ENCODE measurements around the gene FTSJ3. TPM values are rescaled to one million over a fixed set of nuclear protein-coding genes. Genes with fewer than 3 reads are reported as not detected.
"Not testable (repeated sequence)": the region's sequence is repeated elsewhere in the genome, so short reads cannot be mapped to it uniquely, and the experiment has no call there.

Gene FTSJ3, protein sequence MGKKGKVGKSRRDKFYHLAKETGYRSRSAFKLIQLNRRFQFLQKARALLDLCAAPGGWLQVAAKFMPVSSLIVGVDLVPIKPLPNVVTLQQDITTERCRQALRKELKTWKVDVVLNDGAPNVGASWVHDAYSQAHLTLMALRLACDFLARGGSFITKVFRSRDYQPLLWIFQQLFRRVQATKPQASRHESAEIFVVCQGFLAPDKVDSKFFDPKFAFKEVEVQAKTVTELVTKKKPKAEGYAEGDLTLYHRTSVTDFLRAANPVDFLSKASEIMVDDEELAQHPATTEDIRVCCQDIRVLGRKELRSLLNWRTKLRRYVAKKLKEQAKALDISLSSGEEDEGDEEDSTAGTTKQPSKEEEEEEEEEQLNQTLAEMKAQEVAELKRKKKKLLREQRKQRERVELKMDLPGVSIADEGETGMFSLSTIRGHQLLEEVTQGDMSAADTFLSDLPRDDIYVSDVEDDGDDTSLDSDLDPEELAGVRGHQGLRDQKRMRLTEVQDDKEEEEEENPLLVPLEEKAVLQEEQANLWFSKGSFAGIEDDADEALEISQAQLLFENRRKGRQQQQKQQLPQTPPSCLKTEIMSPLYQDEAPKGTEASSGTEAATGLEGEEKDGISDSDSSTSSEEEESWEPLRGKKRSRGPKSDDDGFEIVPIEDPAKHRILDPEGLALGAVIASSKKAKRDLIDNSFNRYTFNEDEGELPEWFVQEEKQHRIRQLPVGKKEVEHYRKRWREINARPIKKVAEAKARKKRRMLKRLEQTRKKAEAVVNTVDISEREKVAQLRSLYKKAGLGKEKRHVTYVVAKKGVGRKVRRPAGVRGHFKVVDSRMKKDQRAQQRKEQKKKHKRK
- total RNA-seq: 29.8 TPM
- long read RNA-seq, transcript FTSJ3-201 (21 exons, 3,559 nt): major isoform, 65 of 114 reads
- long read RNA-seq, partial matches to known transcripts: 45 of 114 reads
- long read RNA-seq, other reads (novel, unspliced or antisense): 4 of 114 reads

DNA sequence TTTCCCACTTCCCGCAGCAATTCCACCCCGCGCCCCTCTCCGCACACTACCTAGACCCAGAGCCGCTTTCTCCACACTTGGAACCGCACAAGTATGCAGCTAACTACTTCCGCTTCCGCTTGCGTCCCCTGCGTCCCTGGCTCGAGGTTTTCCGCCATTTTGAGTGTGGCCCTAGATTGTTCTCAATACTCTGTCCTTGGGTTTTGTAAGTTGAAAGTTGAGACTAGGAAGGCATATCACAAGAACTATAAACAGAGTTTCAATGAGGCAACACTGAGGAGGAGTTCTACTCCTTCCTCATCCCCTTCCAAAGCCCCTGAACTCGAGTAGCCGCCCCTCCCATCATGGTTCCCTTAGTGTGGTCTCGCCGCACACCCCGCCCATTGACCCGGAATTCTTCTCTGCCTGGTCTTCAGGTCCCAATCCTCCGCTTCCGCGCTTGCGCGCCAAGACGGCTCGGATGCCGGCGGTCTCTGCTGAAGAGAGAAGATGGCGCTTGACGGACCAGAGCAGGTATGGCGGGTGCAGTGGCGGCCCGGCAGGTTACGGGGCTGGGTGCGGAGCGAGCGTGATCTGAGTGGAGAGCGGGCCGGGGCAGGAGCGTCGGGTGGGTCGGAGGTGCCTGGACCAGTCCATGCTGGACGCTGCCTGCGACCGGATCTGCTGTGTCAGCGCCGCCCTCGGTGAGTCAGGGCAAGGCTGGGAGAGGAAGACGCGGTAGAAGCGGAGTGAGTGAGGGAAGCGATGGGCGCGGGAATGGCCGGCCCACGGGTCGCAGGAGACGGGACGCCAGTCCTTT lies at the start of gene FTSJ3, which contains the start of gene PSMC5:
FTSJ3 (minus strand) TSS at position 662 of the 799 bp plus-strand sequence. CDS start 761 bp downstream, outside the sequence.
PSMC5 (plus strand) TSS at position 430 of the 799 bp plus-strand sequence; CDS start at position 490, 60 bp downstream.
- DNase-seq (peak; percentile 97), ATAC-seq (ENCODE audit: poor library complexity) (peak; percentile 95)
- intact Hi-C loops (cut with DNase I): no loop called here

DNA sequence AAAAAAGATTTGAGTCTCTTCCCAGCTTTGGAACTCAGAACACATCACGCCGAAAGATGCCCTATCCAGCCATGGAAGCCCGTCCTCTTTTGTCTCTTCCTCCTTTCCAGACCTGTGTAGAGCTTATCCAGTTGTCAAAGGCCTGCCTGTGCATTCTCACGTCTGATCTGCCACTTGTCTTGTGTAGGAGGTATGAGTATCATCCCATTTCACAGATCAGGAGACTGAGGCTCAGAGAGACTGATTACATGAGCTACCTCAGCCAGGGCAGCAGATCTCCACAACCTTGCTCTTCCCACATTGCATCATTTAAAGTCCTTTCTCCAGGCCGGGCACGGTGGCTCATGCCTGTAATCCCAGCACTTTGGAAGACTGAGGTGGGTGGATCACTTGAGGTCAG lies 47.2 kb upstream of the FTSJ3 start:
- ATAC-seq (ENCODE audit: poor library complexity); DNase-seq; intact Hi-C loops (cut with DNase I): not testable (repeated sequence)

DNA sequence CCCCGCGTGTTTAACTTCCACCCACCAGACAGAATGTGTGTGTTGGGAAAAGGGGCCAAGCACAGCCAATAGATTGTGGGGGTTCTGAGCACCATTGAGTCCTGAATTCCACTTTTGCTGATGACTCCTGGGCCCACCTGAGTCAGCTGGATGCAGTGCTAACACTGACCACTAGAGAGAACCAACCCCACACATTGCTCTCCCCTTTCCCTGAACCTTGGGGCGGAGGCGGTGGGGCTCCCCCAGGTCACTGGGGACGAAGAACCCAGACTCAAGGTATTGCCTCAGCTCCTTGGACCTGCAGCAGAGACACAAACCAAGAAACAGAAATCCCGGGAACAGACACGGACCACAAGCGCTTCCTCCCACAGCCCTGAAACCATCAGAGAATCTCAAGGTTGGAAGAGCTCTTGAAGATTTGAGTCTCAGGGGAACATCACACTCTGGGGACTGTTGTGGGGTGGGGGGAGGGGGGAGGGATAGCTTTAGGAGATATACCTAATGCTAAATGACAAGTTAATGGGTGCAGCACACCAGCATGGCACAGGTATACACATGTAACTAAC lies 46.7 kb upstream of the FTSJ3 start:
- ATAC-seq (ENCODE audit: poor library complexity); DNase-seq; intact Hi-C loops (cut with DNase I): not testable (repeated sequence)

DNA sequence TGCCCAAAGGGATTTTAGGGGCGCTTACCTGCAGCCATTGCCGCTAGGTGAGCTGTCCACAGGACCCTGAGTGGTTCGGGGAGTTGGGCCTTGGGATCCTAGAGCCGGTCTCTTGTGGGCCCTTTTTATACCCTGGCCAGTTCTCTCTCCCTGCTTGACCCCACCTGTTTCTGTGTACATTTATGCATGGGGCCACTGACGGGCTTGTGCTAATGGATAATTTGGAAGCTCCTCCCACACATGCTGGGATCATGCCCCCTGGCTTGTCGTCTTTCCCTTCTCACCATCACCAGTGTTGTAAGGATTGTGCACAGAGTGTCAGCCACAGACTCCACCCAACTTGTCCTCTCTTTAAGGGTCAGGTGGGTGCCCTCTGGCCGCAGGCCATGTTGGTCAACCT lies 46.1 kb upstream of the FTSJ3 start, which contains the start of gene CSH2:
CSH2 (minus strand) TSS at position 101 of the 400 bp plus-strand sequence; CDS start at position 38, 63 bp downstream.
- ATAC-seq (ENCODE audit: poor library complexity); intact Hi-C loops (cut with DNase I); DNase-seq: not testable (repeated sequence)

DNA sequence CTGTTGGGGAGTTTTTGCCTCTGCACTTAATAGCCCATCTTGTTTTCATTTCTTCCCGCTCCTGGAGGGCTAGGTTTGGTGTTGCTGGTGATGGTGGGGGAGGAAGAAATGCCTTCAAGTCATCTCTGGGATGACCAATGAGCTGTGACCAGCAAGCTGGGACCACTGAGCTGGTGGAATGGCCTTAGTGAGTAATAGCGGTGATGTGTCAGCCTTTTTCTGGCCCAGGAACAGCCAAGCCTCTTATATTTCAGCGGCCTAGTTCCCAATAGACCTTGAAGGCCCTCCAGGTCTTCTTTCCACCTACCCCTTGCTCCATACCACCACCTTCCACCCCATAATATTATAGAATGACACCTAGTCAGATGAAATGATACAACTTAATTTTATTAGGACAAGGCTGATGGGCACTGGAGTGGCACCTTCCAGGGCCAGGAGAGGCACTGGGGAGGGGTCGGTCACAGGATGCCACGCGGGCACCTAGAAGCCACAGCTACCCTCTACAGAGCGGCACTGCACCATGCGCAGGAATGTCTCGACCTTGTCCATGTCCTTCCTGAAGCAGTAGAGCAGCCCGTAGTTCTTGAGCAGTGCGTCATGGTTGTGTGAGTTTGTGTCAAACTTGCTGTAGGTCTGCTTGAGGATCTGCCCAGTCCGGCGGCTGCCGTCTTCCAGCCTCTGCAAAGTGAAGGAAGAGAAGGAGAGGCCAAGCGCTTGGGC lies 44.3 kb upstream of the FTSJ3 start:
- ATAC-seq (ENCODE audit: poor library complexity); intact Hi-C loops (cut with DNase I); DNase-seq: not testable (repeated sequence)

DNA sequence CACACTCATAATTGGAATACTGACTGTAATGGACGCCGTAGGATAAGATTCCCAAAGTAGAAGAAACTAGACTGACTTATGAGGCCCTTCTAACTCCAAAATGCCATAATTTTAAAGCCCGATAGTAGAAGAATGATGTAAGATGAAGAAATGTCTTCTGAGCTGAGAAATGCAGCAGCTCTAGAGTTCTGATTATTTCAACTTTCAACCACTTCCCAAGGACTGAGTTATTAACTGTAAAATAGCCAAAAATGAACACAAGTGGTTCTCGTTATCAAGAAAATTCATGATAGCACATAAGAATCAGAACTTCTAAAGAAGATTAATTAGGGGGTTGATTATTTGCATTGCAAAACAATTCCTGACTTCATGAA lies 42.8 kb upstream of the FTSJ3 start:
- ATAC-seq (ENCODE audit: poor library complexity); intact Hi-C loops (cut with DNase I): not testable (repeated sequence)

DNA sequence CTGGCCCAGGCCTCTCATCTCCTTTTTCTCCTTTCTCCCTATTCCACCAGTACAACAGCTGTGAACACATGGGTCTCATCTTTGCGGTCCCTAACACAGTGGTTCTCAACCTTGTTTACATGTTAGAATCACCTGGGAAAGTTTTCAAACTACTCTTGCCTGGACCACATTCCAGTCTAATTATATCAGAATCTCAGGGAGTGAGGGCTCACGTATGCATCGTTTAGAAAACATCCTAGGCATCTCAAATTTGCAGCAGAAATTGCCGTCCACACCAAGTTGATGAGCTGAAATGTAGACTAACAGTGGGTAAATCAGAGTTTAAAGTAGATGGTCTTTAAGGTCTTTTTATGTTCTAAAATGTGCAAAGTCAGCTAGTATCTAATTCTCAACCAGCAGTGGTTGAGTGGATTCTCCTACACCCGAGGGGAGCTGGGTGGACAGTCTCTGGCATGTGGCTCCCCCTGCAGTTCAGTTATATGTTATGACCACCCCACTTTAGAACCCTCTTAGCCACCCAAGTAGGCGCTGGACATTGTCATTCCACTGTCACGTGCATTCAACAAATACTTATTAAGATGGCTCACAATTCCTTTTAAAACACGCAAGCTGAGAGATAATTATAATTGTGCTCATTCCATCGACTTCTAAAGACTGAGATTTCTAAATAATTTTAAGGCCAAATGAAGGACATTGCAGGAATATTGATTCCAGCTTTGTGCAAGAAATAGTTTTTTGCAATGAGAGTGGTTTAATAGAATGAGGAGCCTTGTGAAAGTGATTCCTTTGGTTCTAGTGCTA lies 42.2 kb upstream of the FTSJ3 start:
- intact Hi-C loops (cut with DNase I); ATAC-seq (ENCODE audit: poor library complexity); DNase-seq: not testable (repeated sequence)

More for the DNA sequence above, 42.8 kb upstream of the FTSJ3 start:
- DNase-seq: not testable (repeated sequence)

DNA sequence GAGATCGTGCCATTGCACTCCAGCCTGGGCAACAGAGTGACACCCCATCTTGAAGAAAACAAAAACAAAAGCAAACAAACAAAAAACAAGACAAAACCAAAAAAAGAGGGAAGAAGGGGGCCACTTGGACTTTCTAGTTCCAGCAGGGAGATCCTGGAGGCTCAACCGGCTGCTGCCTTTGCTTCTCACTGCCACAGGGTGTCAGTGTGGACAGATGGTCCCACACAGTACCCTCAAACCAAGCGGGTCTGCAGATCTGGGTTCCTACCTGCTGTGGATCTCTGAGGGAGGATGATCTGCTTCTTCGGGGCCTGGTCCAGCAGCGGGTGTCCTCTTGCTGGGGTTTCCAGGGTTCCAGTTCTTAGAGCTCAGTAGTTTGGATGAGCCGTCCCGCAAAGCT lies 39.2 kb upstream of the FTSJ3 start:
- ATAC-seq (ENCODE audit: poor library complexity); intact Hi-C loops (cut with DNase I): not testable (repeated sequence)

DNA sequence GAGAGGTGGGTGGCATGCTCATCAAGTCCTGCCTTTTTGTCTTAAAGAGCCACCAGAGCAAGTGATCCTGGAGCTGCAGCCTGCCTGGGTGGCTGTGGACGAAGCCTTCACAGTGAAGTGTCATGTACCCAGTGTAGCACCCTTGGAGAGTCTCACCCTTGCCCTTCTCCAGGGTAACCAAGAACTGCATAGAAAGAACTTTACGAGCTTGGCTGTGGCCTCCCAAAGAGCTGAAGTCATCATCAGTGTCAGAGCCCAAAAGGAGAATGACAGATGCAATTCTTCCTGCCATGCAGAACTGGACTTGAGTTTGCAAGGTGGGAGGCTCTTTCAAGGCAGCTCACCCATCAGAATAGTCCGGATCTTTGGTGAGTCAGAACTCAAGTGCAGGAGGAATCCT lies 31.8 kb upstream of the FTSJ3 start:
- ATAC-seq (ENCODE audit: poor library complexity) (no peak), DNase-seq (no peak)

More for the DNA sequence above, 39.2 kb upstream of the FTSJ3 start:
- DNase-seq: not testable (repeated sequence)

DNA sequence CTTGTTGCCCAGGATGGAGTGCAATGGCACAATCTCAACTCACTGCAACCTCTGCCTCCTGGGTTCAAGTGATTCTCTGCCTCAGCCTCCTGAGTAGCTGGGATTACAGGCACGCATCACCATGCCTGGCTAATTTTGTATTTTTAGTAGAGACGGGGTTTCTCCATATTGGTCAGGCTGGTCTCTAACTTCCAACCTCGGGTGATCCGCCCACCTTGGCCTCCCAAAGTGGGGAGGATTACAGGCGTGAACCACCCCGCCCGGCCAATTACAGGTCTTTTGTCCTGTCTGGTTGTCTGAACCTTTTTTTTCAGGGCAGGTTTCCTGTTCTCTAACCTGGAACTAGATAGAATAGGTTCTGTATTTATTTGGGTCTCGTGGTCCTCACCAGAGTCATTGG lies 29.0 kb upstream of the FTSJ3 start:
- intact Hi-C loops (cut with DNase I); ATAC-seq (ENCODE audit: poor library complexity): not testable (repeated sequence)

More for the DNA sequence above, 31.8 kb upstream of the FTSJ3 start:
- intact Hi-C loops (cut with DNase I): no loop called here

DNA sequence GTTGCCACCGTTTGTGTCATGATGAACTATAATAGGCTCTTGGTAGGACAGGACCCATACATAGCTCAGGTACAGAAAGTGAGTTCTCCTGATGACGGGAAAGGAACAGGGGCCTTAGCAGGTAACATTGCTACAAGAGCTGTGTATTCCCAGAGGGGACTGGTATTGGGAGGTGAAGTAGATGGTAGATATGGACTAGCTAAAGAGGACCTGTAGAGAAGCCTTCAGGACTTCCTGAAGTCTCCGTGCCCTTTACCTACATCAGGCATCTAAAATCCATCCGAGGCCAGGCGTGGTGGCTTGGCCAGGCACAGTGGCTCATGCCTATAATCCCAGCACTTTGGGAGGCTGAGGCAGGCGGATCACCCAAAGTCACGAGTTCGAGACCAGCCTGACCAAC lies 27.7 kb upstream of the FTSJ3 start:
- intact Hi-C loops (cut with DNase I): no loop called here
- DNase-seq (no peak), ATAC-seq (ENCODE audit: poor library complexity) (no peak)

More for the DNA sequence above, 29.0 kb upstream of the FTSJ3 start:
- not testable (repeated sequence) for DNase-seq

DNA sequence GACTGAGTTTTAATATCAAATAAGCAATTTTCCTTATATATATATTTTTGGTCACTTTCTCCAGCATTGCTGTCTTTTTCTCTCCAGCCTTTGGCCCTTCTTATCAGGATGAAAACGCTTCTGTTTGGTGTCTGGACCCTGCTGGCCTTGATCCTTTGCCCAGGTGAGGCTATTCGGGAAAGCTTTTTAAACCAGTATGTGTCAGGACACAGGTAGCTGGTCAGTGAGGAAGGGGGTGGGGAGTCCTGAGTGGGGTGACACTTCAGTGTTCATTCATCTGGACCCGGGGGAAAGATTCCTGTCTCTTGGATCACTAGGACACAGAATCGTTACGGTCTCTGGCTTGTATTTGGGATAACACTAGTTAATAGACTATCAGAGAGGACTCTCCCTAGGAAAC lies 27.2 kb upstream of the FTSJ3 start:
- ATAC-seq (ENCODE audit: poor library complexity) (no peak), DNase-seq (no peak)
- intact Hi-C loops (cut with DNase I): no loop called here

DNA sequence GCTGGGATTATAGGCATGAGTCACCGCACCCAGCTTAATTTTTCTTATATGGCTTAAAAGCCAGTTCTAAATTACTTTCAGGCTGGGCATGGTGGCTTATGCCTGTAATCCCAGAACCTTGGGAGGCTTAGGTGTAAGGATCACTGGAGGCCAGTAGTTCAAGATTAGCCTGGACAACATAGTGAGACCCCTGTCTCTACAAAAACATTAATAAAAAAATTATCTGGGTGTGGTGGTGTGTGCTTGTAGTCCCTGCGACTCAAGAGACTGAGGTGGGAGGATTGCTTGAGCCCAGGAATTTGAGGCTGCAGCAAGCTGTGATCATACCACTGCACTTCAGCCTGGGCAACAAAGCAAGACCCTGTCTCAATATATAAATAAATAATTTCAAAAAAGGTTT lies 25.8 kb upstream of the FTSJ3 start:
- intact Hi-C loops (cut with DNase I): no loop called here
- no peak for DNase-seq
- ATAC-seq (ENCODE audit: poor library complexity): no peak

DNA sequence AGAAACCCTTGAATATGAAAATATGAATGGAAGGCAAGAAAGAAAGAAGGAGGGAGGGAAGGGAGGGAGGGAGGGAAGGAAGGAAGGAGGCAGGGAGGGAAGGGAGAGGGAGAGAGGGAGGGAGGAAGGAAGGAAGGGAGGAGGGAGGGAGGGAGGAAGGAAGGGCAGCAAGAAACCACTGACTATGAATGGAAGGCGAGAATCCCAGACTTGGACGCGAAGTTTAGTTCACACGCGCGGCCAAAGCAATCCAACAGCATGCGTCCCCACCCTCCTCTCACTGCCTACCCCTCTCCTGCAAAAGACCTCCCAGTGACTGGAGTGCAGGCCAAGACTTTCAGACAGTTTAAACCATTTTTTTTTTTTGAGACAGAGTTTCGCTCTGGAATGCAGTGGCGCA lies 22.9 kb upstream of the FTSJ3 start:
- DNase-seq (no peak), ATAC-seq (ENCODE audit: poor library complexity) (no peak)
- intact Hi-C loops (cut with DNase I): no loop called here

DNA sequence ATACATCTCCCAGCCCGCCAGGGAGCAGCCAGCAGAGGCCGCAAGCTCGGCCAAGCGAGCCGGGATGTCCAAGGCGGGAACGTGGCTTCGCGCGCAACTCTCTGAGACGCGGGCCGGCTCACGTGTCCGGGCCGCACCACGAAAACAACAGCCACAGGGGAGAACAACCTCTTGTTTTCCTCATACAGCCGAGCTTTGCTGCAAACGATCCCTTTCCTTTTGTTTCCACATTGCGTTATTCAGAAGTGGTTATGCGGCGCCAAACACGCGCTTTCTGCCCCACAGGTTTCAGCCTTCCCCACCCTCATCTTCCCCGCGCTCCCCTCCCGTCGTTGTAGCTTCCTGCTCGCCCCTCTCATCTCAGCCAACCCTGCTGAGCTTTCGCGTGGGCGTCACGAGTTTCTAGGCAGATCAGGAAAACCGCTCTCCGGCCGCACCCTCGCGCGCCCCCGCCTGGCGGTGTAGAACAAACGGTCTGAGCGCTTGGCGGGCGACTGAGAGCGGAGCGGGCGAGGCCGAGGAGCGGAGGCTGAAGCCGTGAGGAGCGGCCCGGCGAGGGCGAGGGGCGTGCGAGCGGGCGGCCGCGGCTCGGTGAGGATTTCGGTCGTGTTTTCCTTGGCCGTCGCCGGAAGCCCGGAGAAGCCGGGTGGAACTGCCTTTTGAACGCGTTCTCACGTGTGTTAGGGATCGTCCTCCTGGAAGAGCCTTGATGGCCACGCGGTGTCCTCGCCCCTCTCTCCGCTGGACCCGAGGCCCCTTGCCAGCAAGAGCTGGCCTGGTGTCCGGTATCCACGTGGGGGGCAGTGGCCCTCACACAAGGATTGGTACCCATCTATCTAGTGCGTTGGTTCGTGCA lies 21.6 kb upstream of the FTSJ3 start:
- DNase-seq (peak; percentile 96), ATAC-seq (ENCODE audit: poor library complexity) (peak; percentile 97)
- intact Hi-C loops (cut with DNase I): no loop called here

Measured in Right ventricle myocardium superior (tissue), 1 donor.